ENCODE measurements around the gene FARS2.
"Not testable (repeated sequence)": the region's sequence is repeated elsewhere in the genome, so short reads cannot be mapped to it uniquely, and the experiment has no call there.

FARS2 gene

DNA sequence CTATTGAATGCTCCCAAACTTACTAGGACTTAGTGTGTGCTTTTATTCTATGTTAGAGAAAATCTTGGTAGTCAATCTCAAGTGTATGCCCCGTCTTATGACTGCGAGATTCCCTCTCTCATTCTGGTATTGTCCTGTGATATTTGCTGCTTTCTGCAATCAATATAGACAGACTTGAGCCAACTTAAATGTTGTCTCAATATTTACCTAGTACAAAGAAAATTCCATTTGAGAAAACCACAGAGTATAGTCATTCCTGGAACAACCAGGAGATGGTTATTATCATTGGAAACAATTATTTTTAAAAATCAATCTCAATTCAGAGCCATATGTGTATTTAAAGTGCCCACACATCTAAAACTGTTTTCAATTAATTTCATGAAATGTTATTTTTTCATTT, 415.4 kb downstream of the FARS2 start:
- Histone ChIP-seq H3K27ac (ENCODE audit: insufficient read depth, low read depth, low read length, poor library complexity, severe bottlenecking) (no peak overlapping the region), H3K9me3 (ENCODE audit: control insufficient read depth, low read length) (no peaks in the 10 kb centered on the region), H3K4me1 (ENCODE audit: control insufficient read depth, insufficient read depth, low read length) (peaks cover 22% of the 10 kb centered on the region), H3K36me3 (ENCODE audit: control insufficient read depth, insufficient read depth, low read length) (no peaks in the 10 kb centered on the region), H3K27me3 (ENCODE audit: control insufficient read depth, insufficient read depth, low read length, poor library complexity, severe bottlenecking) (no peaks in the 10 kb centered on the region), H3K4me3 (ENCODE audit: insufficient read depth, low read depth, low read length) (no peak overlapping the region)
- 95 to 97% methylated on average over 2 of the region's 2 CpGs for WGBS, 2 experiments

DNA sequence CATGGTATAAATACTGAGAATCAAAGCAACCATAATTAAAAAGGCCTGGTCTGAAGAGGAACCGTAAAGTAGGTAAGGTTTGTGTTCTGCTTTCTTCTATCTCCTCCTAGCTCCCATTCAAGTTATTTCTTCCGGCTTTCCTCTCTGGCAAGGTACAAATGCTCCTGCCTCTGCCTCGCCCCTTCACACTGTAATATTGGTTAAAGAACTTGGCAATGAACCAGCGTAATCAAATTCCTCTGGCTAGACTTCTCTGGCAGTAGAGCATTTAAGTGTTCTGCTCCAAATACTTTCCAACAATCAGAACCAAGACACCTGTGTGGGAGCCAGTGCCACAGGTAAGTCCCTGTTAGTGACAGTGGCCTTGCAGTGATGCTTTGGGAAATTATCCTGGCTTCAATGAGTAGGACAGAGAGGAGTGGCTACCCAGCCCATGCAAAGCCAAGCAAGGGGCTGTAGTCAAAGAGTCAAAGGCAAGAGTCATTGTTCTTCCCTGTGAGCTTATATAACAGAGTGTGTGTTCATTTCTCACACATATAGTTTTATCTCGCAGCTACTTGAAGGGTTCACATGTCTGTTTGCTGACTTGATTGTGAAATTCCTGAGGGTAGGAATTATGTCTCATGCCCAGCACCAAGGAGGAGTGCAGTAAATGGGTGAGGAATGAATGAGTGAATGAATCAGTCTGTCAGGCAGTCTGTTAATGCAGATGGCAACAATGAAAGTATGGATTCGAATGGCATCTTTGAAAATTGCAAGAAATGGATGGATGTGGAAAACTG, 416.1 kb downstream of the FARS2 start:
- WGBS, 2 experiments: 94 to 97% methylated on average over 6 of the region's 6 CpGs
- Histone ChIP-seq H3K4me3 (ENCODE audit: insufficient read depth, low read depth, low read length) (no peak overlapping the region), H3K36me3 (ENCODE audit: control insufficient read depth, insufficient read depth, low read length) (no peaks in the 10 kb centered on the region), H3K9me3 (ENCODE audit: control insufficient read depth, low read length) (no peaks in the 10 kb centered on the region), H3K4me1 (ENCODE audit: control insufficient read depth, insufficient read depth, low read length) (peaks cover 16% of the 10 kb centered on the region), H3K27ac (ENCODE audit: insufficient read depth, low read depth, low read length, poor library complexity, severe bottlenecking) (no peak overlapping the region), H3K27me3 (ENCODE audit: control insufficient read depth, insufficient read depth, low read length, poor library complexity, severe bottlenecking) (no peaks in the 10 kb centered on the region)

DNA sequence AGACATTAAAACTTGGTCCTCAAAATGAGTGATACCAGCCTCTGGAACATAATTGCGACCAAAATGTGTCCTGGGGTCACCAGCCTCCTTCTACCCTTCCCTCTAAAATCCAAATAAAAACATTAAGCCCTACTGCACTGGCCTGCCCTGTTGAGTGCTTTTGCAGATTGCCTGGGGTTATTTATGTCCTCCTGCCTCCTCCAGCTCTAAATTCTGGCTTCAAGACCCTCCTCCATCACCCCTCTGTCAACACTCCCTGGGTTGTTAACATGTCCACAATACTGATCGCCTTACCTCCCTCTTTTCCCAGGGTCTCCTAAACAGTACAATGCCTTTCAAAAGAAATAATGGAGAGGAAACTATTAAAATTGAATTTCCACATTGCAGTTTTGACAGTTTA, 418.0 kb downstream of the FARS2 start:
- WGBS, 2 experiments: 90% methylated on average over 2 of the region's 2 CpGs
- Histone ChIP-seq H3K4me3 (ENCODE audit: insufficient read depth, low read depth, low read length) (no peak overlapping the region), H3K27ac (ENCODE audit: insufficient read depth, low read depth, low read length, poor library complexity, severe bottlenecking) (no peak overlapping the region), H3K9me3 (ENCODE audit: control insufficient read depth, low read length) (no peaks in the 10 kb centered on the region), H3K27me3 (ENCODE audit: control insufficient read depth, insufficient read depth, low read length, poor library complexity, severe bottlenecking) (no peaks in the 10 kb centered on the region), H3K36me3 (ENCODE audit: control insufficient read depth, insufficient read depth, low read length) (no peaks in the 10 kb centered on the region), H3K4me1 (ENCODE audit: control insufficient read depth, insufficient read depth, low read length) (peaks cover 13% of the 10 kb centered on the region)

DNA sequence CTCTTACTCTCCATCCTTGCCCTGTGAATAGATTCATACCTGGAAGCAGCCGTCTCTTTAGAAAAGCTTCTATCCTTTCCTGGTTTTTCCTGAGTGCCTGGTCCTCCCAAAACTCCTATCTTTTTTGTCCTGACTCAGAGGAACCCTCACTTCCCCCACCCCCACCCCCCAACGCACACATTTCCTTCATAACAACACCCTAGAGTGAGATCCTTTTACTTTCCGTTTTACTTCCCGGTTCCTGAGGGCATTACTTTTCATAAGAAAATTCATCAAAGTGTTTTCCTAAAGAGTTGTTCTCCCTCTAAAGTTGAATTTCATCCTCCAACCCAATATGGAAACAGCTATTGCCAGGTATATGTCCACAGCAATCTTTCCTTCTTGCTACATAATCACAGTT, 418.4 kb downstream of the FARS2 start:
- H3K27ac ChIP-seq (ENCODE audit: insufficient read depth, low read depth, low read length, poor library complexity, severe bottlenecking): no peak overlapping the region
- H3K4me1 ChIP-seq (ENCODE audit: control insufficient read depth, insufficient read depth, low read length): peaks cover 17% of the 10 kb centered on the region
- H3K4me3 ChIP-seq (ENCODE audit: insufficient read depth, low read depth, low read length): no peak overlapping the region
- no peaks in the 10 kb centered on the region for H3K9me3 ChIP-seq (ENCODE audit: control insufficient read depth, low read length)
- WGBS, 2 experiments: 63 to 78% methylated on average over 4 of the region's 4 CpGs
- H3K27me3 ChIP-seq (ENCODE audit: control insufficient read depth, insufficient read depth, low read length, poor library complexity, severe bottlenecking): no peaks in the 10 kb centered on the region
- no peaks in the 10 kb centered on the region for H3K36me3 ChIP-seq (ENCODE audit: control insufficient read depth, insufficient read depth, low read length)

DNA sequence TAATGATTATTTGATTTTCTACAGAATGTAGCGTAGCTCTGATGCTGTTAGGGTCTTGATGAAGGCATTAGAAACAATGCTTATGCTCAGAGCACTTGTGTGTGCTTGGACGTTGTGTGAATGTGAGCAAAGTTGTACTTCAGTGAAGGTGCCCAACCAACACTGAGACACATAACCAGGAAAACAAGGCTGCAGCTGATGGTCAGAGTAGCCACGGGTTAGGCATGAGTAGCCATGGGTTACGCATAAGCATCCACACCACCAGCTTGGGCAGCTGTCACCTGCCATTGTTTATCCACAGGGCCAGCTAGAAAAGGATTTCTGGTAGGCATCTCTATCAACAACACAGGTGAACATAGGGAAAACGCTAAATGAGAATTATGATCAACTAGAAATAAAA, 418.8 kb downstream of the FARS2 start:
- Histone ChIP-seq H3K4me3 (ENCODE audit: insufficient read depth, low read depth, low read length) (no peak overlapping the region), H3K9me3 (ENCODE audit: control insufficient read depth, low read length) (no peaks in the 10 kb centered on the region), H3K27ac (ENCODE audit: insufficient read depth, low read depth, low read length, poor library complexity, severe bottlenecking) (no peak overlapping the region), H3K4me1 (ENCODE audit: control insufficient read depth, insufficient read depth, low read length) (peaks cover 20% of the 10 kb centered on the region), H3K27me3 (ENCODE audit: control insufficient read depth, insufficient read depth, low read length, poor library complexity, severe bottlenecking) (no peaks in the 10 kb centered on the region), H3K36me3 (ENCODE audit: control insufficient read depth, insufficient read depth, low read length) (no peaks in the 10 kb centered on the region)
- 83 to 85% methylated on average over 5 of the region's 5 CpGs for WGBS, 2 experiments

DNA sequence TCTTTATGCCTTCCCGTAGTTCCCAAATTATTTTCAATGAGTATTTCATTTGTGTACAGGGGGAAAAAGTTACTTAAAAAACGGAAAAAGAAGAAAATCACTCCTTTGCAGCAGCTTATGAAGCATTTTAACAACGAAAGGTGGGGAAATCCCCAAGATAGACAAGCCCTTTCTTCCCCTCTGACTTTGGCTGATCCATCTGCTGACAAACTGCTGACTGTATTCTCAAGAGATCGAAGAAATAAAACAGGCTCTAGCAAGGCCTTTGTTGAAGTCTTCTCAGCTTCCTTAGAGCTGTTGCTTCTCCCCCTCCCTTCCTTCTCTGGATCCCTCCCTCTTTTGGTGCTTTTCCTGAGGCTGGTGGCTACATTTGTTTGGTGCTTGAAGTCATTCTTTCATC, 420.2 kb downstream of the FARS2 start:
- Histone ChIP-seq H3K4me3 (ENCODE audit: insufficient read depth, low read depth, low read length) (no peak overlapping the region), H3K36me3 (ENCODE audit: control insufficient read depth, insufficient read depth, low read length) (no peaks in the 10 kb centered on the region), H3K9me3 (ENCODE audit: control insufficient read depth, low read length) (no peaks in the 10 kb centered on the region), H3K27ac (ENCODE audit: insufficient read depth, low read depth, low read length, poor library complexity, severe bottlenecking) (no peak overlapping the region), H3K4me1 (ENCODE audit: control insufficient read depth, insufficient read depth, low read length) (peaks cover 20% of the 10 kb centered on the region), H3K27me3 (ENCODE audit: control insufficient read depth, insufficient read depth, low read length, poor library complexity, severe bottlenecking) (no peaks in the 10 kb centered on the region)
- 53 to 72% methylated on average over 3 to 4 of the region's 4 CpGs for WGBS, 2 experiments

DNA sequence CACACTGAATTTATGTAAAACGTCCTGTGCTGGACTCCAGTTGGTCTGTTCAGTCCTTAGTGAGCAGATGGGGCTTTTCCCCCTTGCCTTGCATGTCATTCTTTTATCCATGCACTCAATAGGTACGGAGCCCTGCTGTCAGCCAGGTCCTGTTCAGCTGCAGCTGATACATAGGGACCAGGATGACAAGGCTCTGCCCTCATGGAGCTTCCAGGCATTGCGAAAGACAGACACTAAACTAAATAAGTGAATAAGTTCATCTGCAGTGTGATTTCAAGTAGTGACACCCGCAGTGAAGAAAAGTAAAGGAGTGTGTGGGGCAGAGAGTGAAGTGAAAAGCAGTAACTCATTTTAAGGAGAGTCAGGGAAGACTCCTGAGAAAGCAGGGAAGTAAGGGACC, 421.2 kb downstream of the FARS2 start:
- no peaks in the 10 kb centered on the region for H3K36me3 ChIP-seq (ENCODE audit: control insufficient read depth, insufficient read depth, low read length)
- no peak overlapping the region for H3K4me3 ChIP-seq (ENCODE audit: insufficient read depth, low read depth, low read length)
- H3K9me3 ChIP-seq (ENCODE audit: control insufficient read depth, low read length): no peaks in the 10 kb centered on the region
- 93 to 95% methylated on average over 4 of the region's 4 CpGs for WGBS, 2 experiments
- no peak overlapping the region for H3K27ac ChIP-seq (ENCODE audit: insufficient read depth, low read depth, low read length, poor library complexity, severe bottlenecking)
- peaks cover 20% of the 10 kb centered on the region for H3K4me1 ChIP-seq (ENCODE audit: control insufficient read depth, insufficient read depth, low read length)
- no peaks in the 10 kb centered on the region for H3K27me3 ChIP-seq (ENCODE audit: control insufficient read depth, insufficient read depth, low read length, poor library complexity, severe bottlenecking)

DNA sequence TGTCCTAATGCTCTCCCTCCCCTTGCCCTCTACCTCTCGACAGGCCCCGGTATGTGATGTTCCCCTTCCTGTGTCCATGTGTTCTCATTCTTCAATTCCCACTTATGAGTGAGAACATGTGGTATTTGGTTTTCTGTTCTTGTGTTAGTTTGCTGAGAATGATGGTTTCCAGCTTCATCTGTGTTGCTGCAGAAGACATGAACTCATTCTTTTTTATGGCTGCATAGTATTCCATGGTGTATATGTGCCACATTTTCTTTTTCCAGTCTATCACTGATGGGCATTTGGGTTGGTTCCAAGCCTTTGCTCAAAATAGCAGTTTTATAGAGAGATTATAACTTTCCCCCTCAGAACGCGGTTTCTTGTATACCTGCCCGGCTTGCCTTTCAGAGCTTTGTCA, 422.4 kb downstream of the FARS2 start:
- H3K27ac ChIP-seq (ENCODE audit: insufficient read depth, low read depth, low read length, poor library complexity, severe bottlenecking); H3K4me3 ChIP-seq (ENCODE audit: insufficient read depth, low read depth, low read length); H3K27me3 ChIP-seq (ENCODE audit: control insufficient read depth, insufficient read depth, low read length, poor library complexity, severe bottlenecking); H3K9me3 ChIP-seq (ENCODE audit: control insufficient read depth, low read length); H3K36me3 ChIP-seq (ENCODE audit: control insufficient read depth, insufficient read depth, low read length): not testable (repeated sequence)
- 74 to 78% methylated on average over 5 of the region's 5 CpGs for WGBS, 2 experiments
- peaks cover 20% of the 10 kb centered on the region for H3K4me1 ChIP-seq (ENCODE audit: control insufficient read depth, insufficient read depth, low read length)

DNA sequence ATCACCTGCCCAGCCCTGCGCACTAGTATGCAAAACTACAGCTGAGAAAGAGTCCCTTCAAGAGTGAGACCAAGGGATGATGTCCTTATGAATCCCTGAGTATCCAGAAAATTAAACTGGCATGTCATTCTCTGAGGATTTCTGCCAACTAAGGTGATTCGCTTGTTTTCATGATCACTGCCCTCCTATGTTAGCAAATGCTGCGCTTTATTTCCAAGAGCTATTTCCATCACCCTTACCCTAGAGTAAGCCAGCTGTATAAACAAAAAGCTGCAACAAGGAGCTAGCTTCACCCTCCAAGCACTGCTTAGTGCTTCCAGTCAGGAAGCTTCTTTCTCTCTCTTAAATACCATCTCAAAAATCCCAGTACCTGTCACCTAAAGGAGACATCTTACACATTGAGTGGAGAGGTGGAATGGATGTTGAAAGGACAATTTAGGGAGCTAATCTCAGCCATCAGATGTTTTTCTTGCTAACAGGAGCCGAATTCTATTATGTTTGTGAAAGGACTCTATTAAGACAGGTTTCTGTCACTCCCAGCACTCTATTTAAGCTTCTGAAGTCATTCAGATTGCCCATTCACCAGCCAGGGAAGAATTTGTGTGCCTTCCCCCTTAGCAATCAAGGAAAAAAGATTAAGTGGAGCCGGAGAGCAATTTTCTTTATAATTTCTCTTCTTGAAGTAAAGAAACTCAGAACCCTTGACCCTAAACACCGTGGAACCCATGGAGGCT, 423.2 kb downstream of the FARS2 start:
- Histone ChIP-seq H3K27me3 (ENCODE audit: control insufficient read depth, insufficient read depth, low read length, poor library complexity, severe bottlenecking) (no peaks in the 10 kb centered on the region), H3K27ac (ENCODE audit: insufficient read depth, low read depth, low read length, poor library complexity, severe bottlenecking) (peak overlapping the region; percentile 36), H3K36me3 (ENCODE audit: control insufficient read depth, insufficient read depth, low read length) (no peaks in the 10 kb centered on the region), H3K4me3 (ENCODE audit: insufficient read depth, low read depth, low read length) (no peak overlapping the region), H3K4me1 (ENCODE audit: control insufficient read depth, insufficient read depth, low read length) (peaks cover 18% of the 10 kb centered on the region), H3K9me3 (ENCODE audit: control insufficient read depth, low read length) (no peaks in the 10 kb centered on the region)
- 92 to 95% methylated on average over 6 of the region's 6 CpGs for WGBS, 2 experiments

DNA sequence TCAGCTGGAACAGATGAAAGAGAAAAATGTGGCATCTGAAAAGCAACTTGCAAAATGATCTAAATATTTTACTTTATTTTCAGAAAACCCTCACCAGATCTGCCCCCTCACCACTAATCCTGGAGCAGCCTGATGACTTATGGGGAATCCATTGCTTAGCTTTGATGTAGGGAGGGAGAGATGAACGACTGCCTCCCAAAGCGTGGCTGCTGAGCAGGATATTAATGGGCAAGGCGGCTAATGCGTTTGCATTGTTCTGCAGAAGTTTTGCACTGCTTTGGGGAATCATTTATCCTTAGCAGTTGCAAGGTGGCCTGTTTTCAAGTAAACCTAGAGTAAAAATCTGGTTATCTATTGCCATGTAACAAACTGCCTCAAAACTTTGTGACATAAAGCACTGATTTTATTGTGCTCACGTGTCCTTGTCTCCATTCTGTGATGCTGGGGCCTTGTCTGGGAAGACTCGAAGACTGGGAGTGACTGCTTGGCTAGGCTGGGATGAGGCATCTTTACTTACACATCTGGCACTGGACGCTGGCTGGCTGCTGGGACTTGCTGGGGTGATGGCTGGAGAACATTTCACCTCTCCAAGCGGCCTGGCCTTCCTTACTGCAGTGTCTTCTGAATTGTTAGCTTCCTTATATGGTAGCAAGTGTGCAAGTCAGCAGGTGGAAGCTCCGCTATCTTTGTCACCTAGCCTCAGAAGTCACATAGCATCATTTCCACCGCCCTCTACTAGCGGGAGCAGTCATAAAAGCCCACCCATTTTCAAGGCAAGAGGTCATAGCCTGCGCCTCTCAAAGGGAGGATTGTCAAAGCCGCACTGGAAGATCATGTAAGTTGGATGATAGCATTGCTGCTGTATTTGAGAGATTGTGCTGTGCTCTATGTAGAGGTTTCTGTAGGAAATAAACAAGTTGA, 432.2 kb downstream of the FARS2 start:
- no peaks in the 10 kb centered on the region for H3K36me3 ChIP-seq (ENCODE audit: control insufficient read depth, insufficient read depth, low read length)
- whole genome bisulfite sequencing, 2 experiments: 94% methylated on average over 13 of the region's 13 CpGs
- H3K27me3 ChIP-seq (ENCODE audit: control insufficient read depth, insufficient read depth, low read length, poor library complexity, severe bottlenecking): no peaks in the 10 kb centered on the region
- H3K4me1 ChIP-seq (ENCODE audit: control insufficient read depth, insufficient read depth, low read length): no peaks in the 10 kb centered on the region
- H3K27ac ChIP-seq (ENCODE audit: insufficient read depth, low read depth, low read length, poor library complexity, severe bottlenecking): no peak overlapping the region
- peaks cover 2% of the 10 kb centered on the region for H3K9me3 ChIP-seq (ENCODE audit: control insufficient read depth, low read length)
- no peak overlapping the region for H3K4me3 ChIP-seq (ENCODE audit: insufficient read depth, low read depth, low read length)
